Right renal cortex interstitium (tissue), 3 donors: ENCODE measurements around the gene HS3ST1. TPM values are rescaled to one million over a fixed set of nuclear protein-coding genes. Genes with fewer than 3 reads are reported as not detected.

Experiments
- DNase-seq, 3 donors: peaks; one replicate each; pipeline ENCODE4 v3.0.0-alpha.2; 2013; ENCODE audit warnings: low read depth in 3 of 3, low spot score in 2 of 3
- polyA plus RNA-seq, 3 donors: library from polyadenylated mRNA; unstranded; fragments of 120-200 nt; gene quantifications; one replicate each; pipeline ENCODE4 v1.2.1, GENCODE V29; 2013; ENCODE audit not compliant: insufficient read length in 3 of 3

Gene HS3ST1
- polyA plus RNA-seq, 3 donors: 0.76 to 1.1 (median 0.93) TPM

DNA sequence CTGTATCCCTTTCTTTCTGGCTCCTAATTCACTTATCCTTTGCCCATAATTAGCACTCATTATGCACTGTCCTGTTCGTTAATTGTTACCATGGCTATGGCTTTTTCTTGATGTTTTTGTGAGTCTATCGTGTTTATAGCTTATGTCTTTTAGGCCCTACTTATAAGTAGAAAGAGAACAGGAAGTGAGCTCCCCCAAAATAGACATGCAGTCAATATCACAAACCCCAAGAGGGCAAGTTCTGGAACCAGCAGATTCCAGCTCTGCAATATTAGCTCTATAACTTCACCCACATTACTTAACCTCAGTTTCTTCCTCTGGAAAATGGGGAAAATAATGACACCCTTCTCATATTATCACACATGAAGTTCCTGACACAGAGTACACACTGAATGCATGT, 7.4 kb upstream of the HS3ST1 start:
- no peak for DNase-seq

DNA sequence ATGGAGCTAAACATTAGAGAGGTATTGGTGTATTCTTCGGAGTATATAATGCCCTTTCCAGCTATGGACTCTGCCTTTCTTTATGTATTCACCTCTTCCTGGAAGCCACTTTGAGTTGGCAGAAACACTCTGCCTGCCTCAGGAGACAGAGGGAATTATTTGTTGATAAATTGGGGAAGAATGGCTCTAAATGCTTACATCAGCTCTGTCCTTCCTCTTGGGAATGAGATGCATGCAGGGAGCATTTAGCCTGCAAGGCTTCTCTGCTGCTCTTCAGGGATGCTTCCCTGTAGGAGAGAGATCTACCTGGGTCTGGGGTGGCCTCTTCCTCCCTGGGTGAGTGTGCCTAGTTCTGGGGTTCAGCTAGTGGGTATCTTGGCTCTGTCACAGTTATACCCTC, 6.9 kb upstream of the HS3ST1 start:
- DNase-seq: no peak

DNA sequence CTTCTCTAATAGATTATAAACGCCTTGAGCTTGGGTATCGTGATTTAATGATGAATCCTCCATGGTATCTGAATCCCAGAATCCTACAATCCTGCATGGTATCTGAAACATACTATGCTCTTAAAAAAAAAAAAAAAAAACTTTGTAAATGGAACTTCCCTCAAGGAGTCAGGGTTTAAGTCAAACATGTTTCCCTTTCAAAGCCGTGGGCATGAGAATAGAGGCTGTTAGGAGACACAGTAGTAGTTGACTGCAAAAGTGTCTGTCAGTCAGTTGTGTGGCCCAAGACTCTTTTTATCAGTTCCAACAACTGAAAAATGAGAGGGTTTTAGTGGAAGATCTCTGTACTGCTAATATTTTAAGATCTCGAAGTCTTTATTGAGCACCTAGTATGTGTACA, 2.4 kb upstream of the HS3ST1 start:
- DNase-seq: no peak

DNA sequence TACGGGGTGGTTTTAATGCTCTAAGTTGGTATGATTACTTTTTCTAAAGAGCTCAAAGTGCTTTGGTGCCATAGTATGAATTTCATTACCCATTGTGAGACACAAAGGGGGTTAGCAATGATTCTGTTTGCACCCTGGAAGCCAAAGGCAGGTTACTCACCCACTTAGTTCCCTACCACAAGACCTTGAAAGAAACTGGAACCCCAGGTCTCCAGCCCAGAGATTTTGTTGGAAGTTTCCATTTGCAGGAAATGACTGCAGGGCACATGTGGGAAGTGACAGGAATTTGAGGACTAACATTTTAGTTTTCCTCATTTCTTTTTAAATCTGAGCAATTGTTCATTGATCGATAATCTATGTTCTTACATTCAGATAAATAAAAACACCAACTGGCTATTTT, 1.8 kb upstream of the HS3ST1 start:
- no peak for DNase-seq

DNA sequence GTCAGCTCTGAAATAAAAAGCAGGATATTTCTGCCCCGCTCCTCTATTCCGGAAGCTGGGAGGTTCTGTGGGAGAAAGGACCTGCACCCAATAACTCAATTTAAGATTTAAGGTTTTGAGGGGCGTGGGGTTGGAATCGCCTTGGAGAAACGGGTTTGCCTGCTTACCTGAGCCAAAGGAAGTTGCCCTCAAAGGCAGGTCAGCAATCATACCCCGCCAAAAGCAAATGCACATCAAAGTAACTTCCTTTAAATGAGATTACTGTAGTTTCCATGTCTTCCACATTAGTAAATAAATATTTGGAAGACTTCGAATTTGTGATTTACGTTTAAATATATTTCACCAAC, 978 bp upstream of the HS3ST1 start:
- no peak for DNase-seq

DNA sequence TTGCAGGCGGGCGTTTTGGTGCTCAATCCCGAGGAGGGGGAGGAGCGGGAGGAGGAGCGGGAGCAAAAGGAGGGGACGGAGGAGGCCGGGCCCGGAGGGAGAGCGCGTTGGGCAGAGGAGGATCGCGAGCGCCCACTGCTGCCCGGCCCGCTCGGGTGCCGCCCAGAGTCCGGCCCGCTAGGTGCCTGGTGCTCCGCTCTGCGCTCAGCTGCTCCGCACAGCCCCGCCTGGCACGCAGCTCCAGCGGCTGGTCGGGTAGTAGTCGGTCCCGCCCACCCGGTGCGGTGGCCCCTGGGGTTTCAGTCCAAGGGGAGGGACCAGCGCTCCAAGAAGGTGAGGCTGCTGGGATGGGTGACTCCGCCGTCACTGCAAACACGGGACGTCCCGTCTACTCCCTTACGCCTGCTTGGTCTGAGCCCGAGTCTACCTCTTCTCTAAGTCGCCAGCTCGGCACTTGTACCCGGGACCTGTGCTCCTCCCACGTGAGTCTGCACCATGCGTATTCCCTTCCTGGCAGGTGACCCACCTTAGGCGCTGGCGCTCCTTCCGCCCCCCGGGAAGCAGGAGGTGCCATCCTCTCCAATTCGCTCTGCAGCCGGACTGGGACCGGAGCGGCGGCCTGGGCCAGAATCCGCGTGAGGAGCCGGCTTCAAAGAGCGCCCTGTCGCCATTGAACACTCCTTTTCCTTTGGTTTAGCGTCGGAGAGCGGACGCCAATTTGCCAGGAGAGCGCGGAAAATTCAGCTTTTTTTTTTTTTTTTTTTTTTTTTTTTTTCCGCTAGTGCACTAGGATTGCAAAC, 405 bp upstream of the HS3ST1 start:
- DNase-seq: peak in 2 of 3 donors; percentile 41 to 51

DNA sequence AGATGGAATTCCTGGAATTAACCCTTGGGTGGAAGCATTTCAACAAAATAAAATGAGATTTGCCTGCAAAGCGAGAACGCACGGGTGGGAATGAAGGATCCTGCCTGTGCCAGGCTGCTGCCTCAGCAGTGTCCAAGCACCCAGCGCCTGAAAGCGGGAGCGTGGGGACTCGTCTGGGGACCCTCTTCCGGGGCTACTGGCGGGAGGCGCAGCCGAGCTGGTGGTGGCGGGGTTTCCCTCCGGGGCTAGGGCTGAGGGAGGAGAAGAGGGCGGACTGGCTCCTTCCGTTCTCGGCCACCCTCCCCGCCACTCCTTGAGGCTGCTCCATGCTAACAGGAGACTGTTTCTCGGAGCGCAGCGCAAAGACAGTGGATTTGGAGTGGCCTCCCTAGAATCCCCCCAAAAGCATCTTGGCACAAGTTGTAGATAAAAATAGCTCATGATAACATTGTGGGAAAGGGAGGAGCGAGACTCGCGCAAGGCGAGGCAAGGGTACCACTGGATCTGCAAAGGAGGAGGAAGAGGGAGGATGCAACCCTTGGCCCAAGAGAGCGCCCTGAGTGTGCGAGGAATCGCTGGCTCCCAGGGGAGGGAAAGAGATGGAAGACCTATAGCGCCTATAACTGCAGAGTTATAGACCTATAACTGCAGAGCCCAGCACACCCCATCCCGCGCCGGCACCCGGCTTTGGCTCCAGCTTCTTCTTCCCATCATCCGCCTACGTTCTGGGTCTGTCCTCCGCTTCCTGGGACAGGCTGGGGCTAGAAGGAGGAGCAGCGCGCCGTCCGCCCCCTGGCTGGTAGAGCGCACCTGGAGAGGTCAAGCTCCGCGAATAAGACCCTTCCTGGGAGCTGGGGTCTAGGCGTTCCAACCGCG, 1.3 kb downstream of the HS3ST1 start:
- no peak for DNase-seq

DNA sequence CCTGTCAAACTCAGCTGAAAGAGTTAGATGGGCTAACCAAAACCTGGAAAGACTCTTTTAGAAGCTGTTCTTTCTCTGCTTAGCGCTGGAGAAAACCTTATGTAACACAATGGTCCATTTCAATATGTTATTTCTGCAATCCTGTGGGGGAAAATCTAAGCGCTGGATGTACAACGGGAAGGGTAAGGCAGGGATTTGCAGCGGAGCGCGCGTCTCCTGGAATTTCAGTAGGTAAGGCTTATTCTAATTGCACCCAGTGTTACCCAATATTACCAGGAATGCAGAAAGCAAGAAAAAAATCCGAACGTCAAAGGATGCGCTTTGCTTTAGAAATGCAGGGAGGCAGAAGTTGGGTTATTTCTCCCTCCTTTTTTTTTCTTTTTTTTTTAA, 2.0 kb downstream of the HS3ST1 start:
- DNase-seq: no peak

DNA sequence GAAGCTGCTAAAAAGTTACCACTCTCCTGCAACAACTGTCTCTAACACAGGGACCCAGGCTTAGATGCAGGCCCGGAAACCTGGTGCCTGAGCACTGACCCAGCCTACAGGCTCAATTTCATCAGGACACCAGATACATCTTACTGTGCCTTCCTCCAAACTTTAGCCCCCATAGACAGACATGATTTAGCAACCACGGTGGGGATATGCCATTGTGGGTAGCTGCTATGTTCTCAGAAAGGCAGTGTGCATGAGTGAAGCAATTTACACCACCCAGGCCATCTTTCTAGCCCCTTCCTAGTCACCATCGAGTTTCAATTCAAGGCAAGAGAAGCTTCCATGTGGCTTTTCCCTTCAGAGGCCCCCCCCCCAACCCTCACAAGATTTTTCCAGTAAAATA, 2.7 kb downstream of the HS3ST1 start:
- no peak for DNase-seq

DNA sequence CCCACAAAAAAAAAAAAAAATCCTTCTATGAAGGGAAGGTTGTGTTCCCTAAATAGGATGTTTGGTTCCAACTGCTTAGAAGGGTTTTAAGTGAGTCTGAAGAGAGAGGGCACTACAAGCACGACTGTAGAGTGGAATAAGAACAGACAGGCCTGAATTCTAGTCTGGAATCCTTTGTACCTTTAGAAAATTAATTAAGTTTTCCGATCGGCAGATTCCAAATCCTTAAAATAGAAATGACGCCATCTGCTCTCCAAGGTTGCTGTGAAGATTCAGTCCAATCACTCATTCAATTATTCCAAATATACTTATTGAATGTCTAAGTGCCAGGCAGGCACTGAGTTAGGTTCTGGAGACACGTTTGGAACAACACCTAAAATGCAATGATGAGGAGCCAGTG, 3.8 kb downstream of the HS3ST1 start:
- no peak for DNase-seq

DNA sequence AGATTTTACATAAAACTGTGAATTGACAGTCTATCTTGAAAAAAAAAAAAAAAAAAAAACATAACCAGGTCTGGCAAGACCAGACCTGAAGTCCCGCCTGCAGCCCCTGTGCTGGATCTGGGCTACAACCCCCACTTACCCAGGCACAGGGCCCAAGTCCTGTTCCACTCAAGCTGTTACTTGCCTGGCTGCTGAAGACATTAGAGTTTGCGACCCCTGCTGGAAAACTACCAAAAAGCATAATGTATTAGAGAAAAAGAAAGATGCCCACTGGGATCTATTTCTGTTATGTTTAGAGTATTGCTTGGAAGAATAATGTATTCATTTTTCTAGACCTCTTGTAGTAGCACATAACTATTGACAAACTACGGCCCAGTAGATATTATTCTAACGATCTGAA, 4.7 kb downstream of the HS3ST1 start:
- no peak for DNase-seq

DNA sequence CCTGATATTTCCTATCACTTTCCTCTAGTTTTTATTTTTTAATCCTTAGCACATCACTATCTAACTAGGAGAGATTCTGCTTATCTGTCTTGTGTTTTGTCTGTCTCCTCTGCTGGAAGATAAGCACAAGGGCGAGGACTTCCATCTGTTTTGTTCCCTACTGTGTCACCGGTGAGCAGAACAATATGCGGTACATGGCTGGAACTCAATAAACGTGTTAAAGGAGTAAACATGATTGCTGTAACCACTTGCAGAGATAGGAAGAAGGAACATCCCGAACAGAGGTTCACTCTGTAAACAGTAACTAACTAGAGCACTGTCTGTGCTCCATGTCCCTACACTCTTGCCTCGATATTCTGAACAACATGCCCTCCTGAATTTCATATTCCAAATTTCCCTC, 5.2 kb downstream of the HS3ST1 start:
- no peak for DNase-seq

DNA sequence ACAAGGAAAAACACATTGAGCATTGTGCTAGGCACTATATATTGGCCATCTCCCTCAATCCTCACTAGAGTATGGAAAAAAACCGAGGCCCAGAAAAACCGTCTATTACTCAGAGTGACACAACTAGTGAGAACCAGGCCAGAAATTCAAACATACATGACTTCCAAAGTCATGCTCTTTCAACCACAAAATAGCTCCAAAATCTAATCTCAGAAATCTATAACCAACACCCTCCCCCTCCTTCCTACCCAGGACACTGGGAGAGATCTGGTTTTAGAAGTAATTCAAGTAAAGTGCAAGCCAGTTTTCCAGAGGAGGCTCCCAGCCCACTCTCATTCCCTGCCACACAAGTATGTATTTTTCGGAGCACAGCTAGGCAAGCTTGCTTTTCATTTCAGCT, 7.6 kb downstream of the HS3ST1 start:
- no peak for DNase-seq

DNA sequence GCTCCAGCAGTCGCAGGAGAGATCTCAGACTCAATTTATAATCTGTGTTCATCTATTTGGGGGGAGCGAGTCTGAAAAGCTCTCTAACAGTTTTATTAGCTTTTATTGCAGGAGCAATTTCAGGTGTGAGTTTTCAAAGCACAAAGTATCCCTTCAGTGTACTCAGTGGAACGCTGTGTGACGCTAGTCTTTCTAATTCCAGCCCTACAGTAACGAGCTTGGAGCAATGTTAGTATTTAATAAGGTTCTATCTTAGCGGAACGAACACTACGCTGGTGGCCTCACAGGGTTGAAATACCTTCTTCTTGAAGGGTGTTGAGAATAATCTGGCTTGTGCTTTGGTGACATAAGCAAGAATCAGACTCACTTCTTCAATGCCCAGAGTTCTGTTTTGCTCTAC, 8.4 kb downstream of the HS3ST1 start:
- DNase-seq: no peak

DNA sequence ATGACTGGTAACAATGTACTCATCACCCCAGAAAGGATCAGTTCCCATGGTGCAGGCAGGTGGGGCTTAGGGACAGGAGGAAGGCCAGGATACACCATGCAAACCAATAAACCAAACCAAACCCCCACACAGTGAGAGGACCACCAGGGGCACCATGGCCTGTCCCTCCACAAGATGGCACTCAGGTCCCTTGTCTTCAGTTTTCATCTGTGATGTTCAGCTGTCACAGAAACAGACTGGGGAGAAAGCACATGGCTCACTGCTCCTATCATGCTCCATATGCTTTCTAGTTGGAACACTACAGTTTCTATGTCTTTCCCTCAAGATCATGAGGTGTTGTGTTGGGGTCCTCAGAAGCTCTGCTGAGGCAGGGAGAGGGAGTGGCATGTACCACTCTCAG, 10.1 kb downstream of the HS3ST1 start:
- no peak for DNase-seq

DNA sequence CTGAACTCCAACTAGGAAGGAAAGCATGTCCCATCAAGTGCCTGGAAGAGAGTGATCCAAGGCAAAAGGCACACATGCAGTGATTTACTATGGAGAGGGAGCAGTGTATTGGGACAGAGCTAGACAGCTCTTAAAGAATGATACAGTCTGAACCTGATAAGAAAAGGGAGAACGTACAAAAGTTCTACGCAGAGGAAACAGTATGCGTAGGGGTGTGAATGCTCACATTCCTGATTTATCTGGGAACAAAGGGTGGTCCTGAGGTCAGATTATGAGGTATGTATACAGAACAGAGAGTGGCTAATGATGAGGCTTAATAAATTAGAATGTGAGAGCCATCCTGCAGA, 12.0 kb downstream of the HS3ST1 start:
- DNase-seq: no peak

DNA sequence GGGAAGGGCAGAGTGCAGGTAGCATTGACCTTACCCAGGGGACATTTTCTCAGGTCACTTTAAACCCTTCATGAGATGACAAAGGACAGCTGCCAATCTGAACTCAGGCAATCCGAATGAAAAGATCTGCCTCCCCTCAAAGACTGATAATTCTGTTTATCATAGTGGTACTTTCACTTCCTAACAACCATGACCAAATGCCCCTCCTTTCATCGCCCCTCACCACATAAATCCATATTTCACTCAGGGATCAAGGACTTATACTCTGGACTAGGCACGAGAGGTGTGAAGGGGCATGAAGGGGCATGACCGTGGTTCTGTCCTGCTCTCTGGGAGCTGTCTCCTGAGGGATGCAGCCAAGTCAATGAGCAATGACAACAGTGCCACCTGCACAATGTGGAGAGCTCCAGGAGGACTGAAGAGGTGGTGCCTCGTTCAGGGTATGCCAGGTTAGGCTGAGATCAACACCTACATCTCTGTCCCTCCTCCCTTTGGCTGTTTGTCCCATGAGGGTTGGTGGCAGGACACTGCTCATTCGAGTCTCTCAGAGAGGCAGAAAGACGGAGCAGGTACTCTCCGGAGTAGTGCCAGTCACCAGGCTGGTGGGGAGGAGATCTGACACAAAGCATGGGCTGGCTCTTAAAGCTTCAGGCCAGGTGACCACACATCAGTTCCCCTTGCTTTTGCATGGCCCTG, 12.5 kb downstream of the HS3ST1 start:
- no peak for DNase-seq

DNA sequence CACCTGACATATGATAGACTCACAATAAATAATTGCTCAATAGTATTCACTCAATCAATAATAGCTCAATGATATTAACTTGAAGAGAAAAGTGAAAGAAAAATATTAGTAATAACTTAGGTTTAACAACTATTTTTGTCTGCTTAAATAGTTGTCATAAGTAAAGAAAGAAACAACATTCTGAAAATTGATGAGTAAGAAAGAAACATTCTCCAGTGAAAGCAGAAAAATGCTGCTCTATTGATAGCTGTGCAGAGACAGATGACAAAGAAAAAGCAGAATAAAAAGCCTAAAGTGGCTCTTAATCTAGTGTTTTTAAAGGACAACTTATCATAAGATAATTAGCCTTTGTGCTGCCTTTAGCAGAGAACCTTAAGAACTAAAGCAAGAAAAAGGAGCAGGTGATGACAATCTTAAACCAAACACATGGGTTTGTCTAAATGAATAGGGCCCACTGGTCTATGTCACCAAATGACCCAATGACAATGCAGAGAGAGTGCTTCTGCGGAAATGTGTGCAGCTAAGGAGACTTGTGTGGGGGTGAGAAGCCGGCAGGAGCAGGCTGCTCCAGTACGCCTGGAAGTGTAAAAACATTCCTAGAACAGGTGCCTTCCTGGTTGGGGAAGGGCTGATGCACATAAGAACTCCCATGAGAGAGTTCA, 13.2 kb downstream of the HS3ST1 start:
- DNase-seq: no peak

DNA sequence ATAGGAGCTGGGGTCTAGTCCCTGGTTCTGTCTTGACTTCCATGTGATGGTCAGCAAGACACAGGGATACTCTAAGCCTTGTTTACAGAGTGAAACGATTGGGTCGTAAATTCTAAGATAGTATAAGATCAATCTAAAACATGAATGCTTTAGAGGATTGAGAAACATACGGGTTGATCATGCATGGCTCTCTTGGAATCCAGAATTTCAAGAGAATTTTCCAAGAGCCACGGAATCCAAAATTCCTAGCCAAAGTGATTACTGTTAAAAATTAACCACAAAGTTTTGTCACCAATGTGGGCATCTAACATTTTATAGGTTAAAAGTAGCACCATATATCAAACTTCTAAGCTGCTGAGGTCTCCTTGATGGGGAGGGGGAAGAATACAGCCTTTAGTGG, 16.5 kb downstream of the HS3ST1 start:
- no peak for DNase-seq

DNA sequence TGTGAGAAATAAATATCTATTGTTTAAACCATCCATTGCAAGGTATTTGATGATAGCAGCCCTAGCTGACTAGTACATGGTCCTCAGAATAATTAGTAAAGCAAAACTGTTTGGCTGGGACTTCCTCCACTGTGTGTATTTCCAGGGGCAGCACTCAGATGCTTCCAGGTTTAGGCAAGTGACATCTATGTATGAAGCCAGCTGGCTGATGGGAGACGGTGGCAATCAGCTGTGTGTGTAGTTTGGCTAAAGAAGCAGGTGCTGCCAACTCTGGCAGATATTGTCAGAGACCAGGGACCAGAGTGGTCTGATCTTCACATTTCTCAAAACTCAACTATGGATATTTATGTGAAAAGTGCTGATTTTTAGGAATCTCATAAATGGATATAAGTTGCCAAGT, 19.1 kb downstream of the HS3ST1 start:
- no peak for DNase-seq
